KMS-11 (cell line): Measurements from ENCODE around the gene NPRL2.
A peak's percentile ranks its signal among the peaks of the same experiment; 100 is the strongest.

Experiments
- H2AFZ ChIP-seq: fragments of 200-600 bp; sonication (generic); 2 replicates; pipeline ENCODE4 v1.6.1; 2016; ENCODE audit warnings: antibody characterized with exemption, mixed run types, low read depth
- H3K27ac ChIP-seq: fragments of 200-600 bp; sonication (generic); 2 replicates; pipeline ENCODE4 v1.6.1; 2016; ENCODE audit warnings: mild to moderate bottlenecking, mixed run types
- H3K27me3 ChIP-seq: fragments of 200-600 bp; sonication (generic); 2 replicates; pipeline ENCODE4 v1.6.1; 2017; ENCODE audit warnings: mild to moderate bottlenecking, low read depth, mixed run types, moderate library complexity; ENCODE audit not compliant: insufficient read depth
- H3K36me3 ChIP-seq: fragments of 200-600 bp; sonication (generic); 2 replicates; pipeline ENCODE4 v1.6.1; 2017; ENCODE audit warnings: mild to moderate bottlenecking, mixed run types; ENCODE audit not compliant: insufficient read depth
- H3K4me1 ChIP-seq: fragments of 200-600 bp; sonication (generic); 2 replicates; pipeline ENCODE4 v1.6.1; 2016; ENCODE audit warnings: mild to moderate bottlenecking, low read depth, mixed run types; ENCODE audit not compliant: poor library complexity, severe bottlenecking
- H3K4me2 ChIP-seq: fragments of 200-600 bp; sonication (generic); 2 replicates; pipeline ENCODE4 v1.7.0; 2016; ENCODE audit warnings: mild to moderate bottlenecking, mixed run types
- H3K4me3 ChIP-seq: fragments of 200-600 bp; sonication (generic); IDR thresholded peaks from 2 replicates; pipeline ENCODE4 v1.6.1; 2017; ENCODE audit warnings: low read depth, low read length, mixed read lengths; ENCODE audit not compliant: insufficient read depth
- H3K79me2 ChIP-seq: fragments of 200-600 bp; sonication (generic); 2 replicates; pipeline ENCODE4 v1.6.1; 2016; ENCODE audit warnings: low read depth, mixed run types; ENCODE audit not compliant: insufficient read depth
- H3K9ac ChIP-seq: fragments of 200-600 bp; sonication (generic); 2 replicates; pipeline ENCODE4 v1.6.1; 2016; ENCODE audit warnings: mild to moderate bottlenecking, mixed run types
- H4K20me1 ChIP-seq: fragments of 200-600 bp; sonication (generic); 2 replicates; pipeline ENCODE4 v1.6.1; 2016; ENCODE audit warnings: mild to moderate bottlenecking, mixed run types; ENCODE audit not compliant: insufficient read depth
- TF ChIP-seq, protein P1 (sequence below): fragments of 200-600 bp; sonication (generic); conservative IDR thresholded peaks from 2 replicates; pipeline ENCODE4 v1.6.1; 2017; ENCODE audit warnings: low read depth, mild to moderate bottlenecking, antibody characterized with exemption, low read length, moderate library complexity, mixed read lengths

The NPRL2 gene

GRCh38 chr3:50388016-50388719, 37.6 kb upstream of the NPRL2 start:
- no peak overlapping the region for H3K4me2 ChIP-seq
- H3K27me3 ChIP-seq = no peaks in the 10 kb centered on the region
- no peak overlapping the region for H3K4me3 ChIP-seq
- no peaks in the 10 kb centered on the region for H3K79me2 ChIP-seq
- no peak overlapping the region for H2AFZ ChIP-seq
- H3K4me1 ChIP-seq = peaks cover 8% of the 10 kb centered on the region
- H3K36me3 ChIP-seq = no peaks in the 10 kb centered on the region
- TF ChIP-seq, protein P1, sequence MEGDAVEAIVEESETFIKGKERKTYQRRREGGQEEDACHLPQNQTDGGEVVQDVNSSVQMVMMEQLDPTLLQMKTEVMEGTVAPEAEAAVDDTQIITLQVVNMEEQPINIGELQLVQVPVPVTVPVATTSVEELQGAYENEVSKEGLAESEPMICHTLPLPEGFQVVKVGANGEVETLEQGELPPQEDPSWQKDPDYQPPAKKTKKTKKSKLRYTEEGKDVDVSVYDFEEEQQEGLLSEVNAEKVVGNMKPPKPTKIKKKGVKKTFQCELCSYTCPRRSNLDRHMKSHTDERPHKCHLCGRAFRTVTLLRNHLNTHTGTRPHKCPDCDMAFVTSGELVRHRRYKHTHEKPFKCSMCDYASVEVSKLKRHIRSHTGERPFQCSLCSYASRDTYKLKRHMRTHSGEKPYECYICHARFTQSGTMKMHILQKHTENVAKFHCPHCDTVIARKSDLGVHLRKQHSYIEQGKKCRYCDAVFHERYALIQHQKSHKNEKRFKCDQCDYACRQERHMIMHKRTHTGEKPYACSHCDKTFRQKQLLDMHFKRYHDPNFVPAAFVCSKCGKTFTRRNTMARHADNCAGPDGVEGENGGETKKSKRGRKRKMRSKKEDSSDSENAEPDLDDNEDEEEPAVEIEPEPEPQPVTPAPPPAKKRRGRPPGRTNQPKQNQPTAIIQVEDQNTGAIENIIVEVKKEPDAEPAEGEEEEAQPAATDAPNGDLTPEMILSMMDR = 0 out of 2 replicates have a peak, but pooled peaks have one; percentile 13
- H4K20me1 ChIP-seq = no peaks in the 10 kb centered on the region
- H3K27ac ChIP-seq = no peak overlapping the region
- no peak overlapping the region for H3K9ac ChIP-seq

- H3K27ac ChIP-seq = no peak overlapping the region
- no peaks in the 10 kb centered on the region for H3K79me2 ChIP-seq
- no peaks in the 10 kb centered on the region for H3K4me1 ChIP-seq
- H4K20me1 ChIP-seq = no peaks in the 10 kb centered on the region
- no peaks in the 10 kb centered on the region for H3K27me3 ChIP-seq
- no peak overlapping the region for H2AFZ ChIP-seq
- TF ChIP-seq, protein P1 = no peak
- H3K36me3 ChIP-seq = no peaks in the 10 kb centered on the region
- H3K4me2 ChIP-seq = no peak overlapping the region
- H3K9ac ChIP-seq = no peak overlapping the region
- H3K4me3 ChIP-seq = no peak overlapping the region
These were observed 35.2 kb upstream of the NPRL2 start for GRCh38 chr3:50385754-50386153.

DNA sequence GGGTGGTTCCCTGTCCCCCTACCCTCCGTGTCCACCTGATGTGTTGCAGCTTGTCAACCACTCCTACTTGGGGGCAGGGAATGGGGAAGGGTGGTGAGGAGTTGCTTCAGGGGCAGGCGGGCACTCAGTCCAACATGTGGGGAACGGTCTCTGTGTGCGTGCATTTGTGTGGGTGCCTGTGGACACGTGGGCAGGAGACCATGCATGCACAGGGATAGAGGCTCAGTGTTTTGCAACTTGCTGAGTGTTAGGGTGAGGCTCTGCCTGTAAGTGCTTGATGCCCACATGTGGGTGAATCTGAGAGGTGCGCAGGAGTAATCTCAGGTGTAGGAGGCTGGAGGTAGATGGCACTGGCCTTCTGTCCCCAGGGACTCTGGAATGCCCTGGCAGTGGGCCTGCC, 33.2 kb upstream of the NPRL2 start:
- Histone ChIP-seq H3K27me3 (no peaks in the 10 kb centered on the region), H2AFZ (no peak overlapping the region), H3K27ac (no peak overlapping the region), H3K4me1 (no peaks in the 10 kb centered on the region), H4K20me1 (no peaks in the 10 kb centered on the region), H3K4me3 (no peak overlapping the region), H3K79me2 (no peaks in the 10 kb centered on the region), H3K9ac (no peak overlapping the region), H3K4me2 (no peak overlapping the region), H3K36me3 (no peaks in the 10 kb centered on the region)
- TF ChIP-seq, protein P1 = no peak

GRCh38 chr3:50382722-50383121, 32.1 kb upstream of the NPRL2 start:
- Histone ChIP-seq H3K9ac (no peak overlapping the region), H3K4me3 (no peak overlapping the region), H3K79me2 (no peaks in the 10 kb centered on the region), H3K27me3 (no peaks in the 10 kb centered on the region), H3K4me1 (no peaks in the 10 kb centered on the region), H3K27ac (no peak overlapping the region), H4K20me1 (no peaks in the 10 kb centered on the region), H2AFZ (no peak overlapping the region), H3K4me2 (no peak overlapping the region), H3K36me3 (no peaks in the 10 kb centered on the region)
- TF ChIP-seq, protein P1 = no peak
